LHCN-M2 (cell line): Measurements from ENCODE around the gene TALDO1. TPM values are rescaled to one million over a fixed set of nuclear protein-coding genes. Genes with fewer than 3 reads are reported as not detected.
A peak's percentile ranks its signal among the peaks of the same experiment; 100 is the strongest.

Experiments
- DNase-seq: peaks from one replicate; pipeline ENCODE4 v3.0.0-alpha.2; 2012; ENCODE audit warnings: low read depth
- polyA plus RNA-seq: library from polyadenylated mRNA; unstranded; fragments of >200 nt; gene quantifications from one replicate; pipeline ENCODE4 v1.2.1, GENCODE V29; 2012; ENCODE audit warnings: missing spikeins
- total RNA-seq: library from RNA; depleted of rRNA; stranded (reverse); fragments of >200 nt; gene quantifications from 2 replicates; pipeline ENCODE4 v1.2.3, GENCODE V29; 2014; rRNA removed

Gene TALDO1
- total RNA-seq = 125 and 128 TPM in 2 replicates
- polyA plus RNA-seq = 261 TPM

- peak; percentile 76 for DNase-seq
Measured at GRCh38 chr11:747158-748006, at the start of gene TALDO1. Gene TALDO1 (plus strand): TSS chr11:747464. CDS start chr11:747482, 18 bp downstream.

GRCh38 chr11:697811-698311 is 49.4 kb upstream of the TALDO1 start:
- peak; percentile 72 for DNase-seq

- no peak for DNase-seq
Measured at GRCh38 chr11:698493-699115, 48.7 kb upstream of the TALDO1 start.

GRCh38 chr11:699116-699508 is 48.2 kb upstream of the TALDO1 start:
- DNase-seq = no peak

- no peak for DNase-seq
Measured at GRCh38 chr11:699753-700152, 47.5 kb upstream of the TALDO1 start.

- no peak for DNase-seq
Measured at GRCh38 chr11:701741-702461, 45.4 kb upstream of the TALDO1 start.

- DNase-seq = peak; percentile 51
Measured at GRCh38 chr11:702462-703461, 44.5 kb upstream of the TALDO1 start.

- DNase-seq = no peak
Measured at GRCh38 chr11:703506-703905, 43.8 kb upstream of the TALDO1 start.

GRCh38 chr11:704228-704674 is 43.0 kb upstream of the TALDO1 start:
- DNase-seq = no peak

GRCh38 chr11:704781-705645 is 42.3 kb upstream of the TALDO1 start:
- no peak for DNase-seq

- no peak for DNase-seq
Measured at GRCh38 chr11:705646-706438, 41.4 kb upstream of the TALDO1 start, which contains the start of gene EPS8L2. Gene EPS8L2 (plus strand): TSS chr11:706231. CDS start chr11:709408, 3,177 bp downstream.

- DNase-seq = peak; percentile 48
Measured at GRCh38 chr11:706439-706956, 40.8 kb upstream of the TALDO1 start.

- peak; percentile 43 for DNase-seq
Measured at GRCh38 chr11:706957-707816, 40.1 kb upstream of the TALDO1 start.

GRCh38 chr11:707817-708420 is 39.3 kb upstream of the TALDO1 start:
- DNase-seq = no peak

GRCh38 chr11:708511-708910 is 38.8 kb upstream of the TALDO1 start:
- no peak for DNase-seq

GRCh38 chr11:709109-709997 is 37.9 kb upstream of the TALDO1 start:
- no peak for DNase-seq
